Osteocyte (in vitro differentiated cells): ENCODE measurements around the gene FAM193B. TPM values are rescaled to one million over a fixed set of nuclear protein-coding genes. Genes with fewer than 3 reads are reported as not detected.
A peak's percentile ranks its signal among the peaks of the same experiment; 100 is the strongest.

Experiments
- DNase-seq: peaks from one replicate; pipeline ENCODE4 v3.0.0; 2021; ENCODE audit warnings: mixed read lengths; ENCODE audit not compliant: unreplicated experiment; ENCODE audit errors: extremely low spot score
- H3K27ac Mint-ChIP-seq: one replicate; pipeline ENCODE4 v1.8.0; 2021; ENCODE audit warnings: mild to moderate bottlenecking, mixed read lengths; ENCODE audit not compliant: unreplicated experiment
- H3K27me3 Mint-ChIP-seq: one replicate; pipeline ENCODE4 v1.8.0; 2021; ENCODE audit warnings: mixed read lengths; ENCODE audit not compliant: unreplicated experiment
- H3K36me3 Mint-ChIP-seq: one replicate; pipeline ENCODE4 v1.8.0; 2021; ENCODE audit warnings: mixed read lengths; ENCODE audit not compliant: unreplicated experiment
- H3K4me1 Mint-ChIP-seq: one replicate; pipeline ENCODE4 v1.8.0; 2021; ENCODE audit warnings: mixed read lengths; ENCODE audit not compliant: unreplicated experiment
- H3K4me3 Mint-ChIP-seq: one replicate; pipeline ENCODE4 v1.8.0; 2021; ENCODE audit warnings: mild to moderate bottlenecking, moderate library complexity, mixed read lengths; ENCODE audit not compliant: unreplicated experiment
- H3K9me3 Mint-ChIP-seq: one replicate; pipeline ENCODE4 v1.8.0; 2021; ENCODE audit warnings: mixed read lengths; ENCODE audit not compliant: unreplicated experiment
- CTCF ChIP-seq: fragments of 200-600 bp; sonication (generic); IDR thresholded peaks from 2 replicates; pipeline ENCODE4 v1.5.0; 2021; ENCODE audit warnings: antibody characterized with exemption, mild to moderate bottlenecking, moderate library complexity
- total RNA-seq: library from RNA; stranded (reverse); gene quantifications from 2 replicates; pipeline ENCODE4 v1.2.1, GENCODE V29; 2021

The FAM193B gene
- total RNA-seq, 1 donor from 2014 or later, result 97.2 TPM

- Mint-ChIP-seq H3K9me3 (no peaks in the 10 kb centered on the region), H3K36me3 (peaks cover 27% of the 10 kb centered on the region), H3K4me3 (peak within 1 kb of the TSS; percentile 97), H3K27ac (peak within 1 kb of the TSS; percentile 90), H3K27me3 (no peaks in the 10 kb centered on the region), H3K4me1 (peaks cover 33% of the 10 kb centered on the region)
- peak; percentile 98 for DNase-seq
- TF ChIP-seq CTCF, result no peak
These were observed 37.5 kb downstream of the FAM193B start, which contains the start of gene DDX41 for GRCh38 chr5:177516601-177517568. TSS of gene DDX41 (minus strand) at chr5:177516961. CDS start at chr5:177516945, 16 bp downstream.

GRCh38 chr5:177515580-177515979 is 38.8 kb downstream of the FAM193B start:
- peaks cover 25% of the 10 kb centered on the region for H3K36me3 Mint-ChIP-seq
- TF ChIP-seq CTCF, result no peak
- no peaks in the 10 kb centered on the region for H3K9me3 Mint-ChIP-seq
- no peaks in the 10 kb centered on the region for H3K27me3 Mint-ChIP-seq
- no peak for DNase-seq
- H3K4me3 Mint-ChIP-seq, result peak overlapping the region; percentile 97
- H3K4me1 Mint-ChIP-seq, result peaks cover 32% of the 10 kb centered on the region
- H3K27ac Mint-ChIP-seq, result no peak overlapping the region

GRCh38 chr5:177514541-177514940 is 39.8 kb downstream of the FAM193B start:
- Mint-ChIP-seq H3K9me3 (no peaks in the 10 kb centered on the region), H3K36me3 (peaks cover 20% of the 10 kb centered on the region), H3K4me3 (no peak overlapping the region), H3K27ac (no peak overlapping the region), H3K4me1 (peaks cover 25% of the 10 kb centered on the region), H3K27me3 (no peaks in the 10 kb centered on the region)
- no peak for DNase-seq
- TF ChIP-seq CTCF, result no peak

DNA sequence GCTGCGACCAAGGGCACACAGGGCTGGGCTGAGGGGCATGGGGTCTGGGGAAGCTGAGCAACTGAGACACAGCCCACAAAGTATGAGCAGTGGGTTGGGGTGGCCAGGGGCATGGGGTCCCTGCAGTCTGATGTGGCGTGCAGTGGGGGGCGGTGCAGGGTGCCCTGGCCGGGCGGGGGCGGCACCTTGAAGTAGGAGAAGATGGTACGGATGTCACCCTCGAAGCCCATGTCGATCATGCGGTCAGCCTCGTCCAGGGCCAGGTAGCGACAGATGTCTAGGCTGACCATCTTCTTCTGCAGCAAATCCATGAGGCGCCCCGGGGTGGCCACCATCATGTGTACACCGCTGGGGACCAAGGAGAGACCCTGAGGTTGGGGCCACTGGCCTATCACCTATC is 40.9 kb downstream of the FAM193B start:
- H3K27me3 Mint-ChIP-seq, result no peaks in the 10 kb centered on the region
- peaks cover 21% of the 10 kb centered on the region for H3K4me1 Mint-ChIP-seq
- DNase-seq, result no peak
- H3K4me3 Mint-ChIP-seq, result no peak overlapping the region
- peaks cover 20% of the 10 kb centered on the region for H3K36me3 Mint-ChIP-seq
- H3K27ac Mint-ChIP-seq, result no peak overlapping the region
- H3K9me3 Mint-ChIP-seq, result no peaks in the 10 kb centered on the region
- TF ChIP-seq CTCF, result no peak

DNA sequence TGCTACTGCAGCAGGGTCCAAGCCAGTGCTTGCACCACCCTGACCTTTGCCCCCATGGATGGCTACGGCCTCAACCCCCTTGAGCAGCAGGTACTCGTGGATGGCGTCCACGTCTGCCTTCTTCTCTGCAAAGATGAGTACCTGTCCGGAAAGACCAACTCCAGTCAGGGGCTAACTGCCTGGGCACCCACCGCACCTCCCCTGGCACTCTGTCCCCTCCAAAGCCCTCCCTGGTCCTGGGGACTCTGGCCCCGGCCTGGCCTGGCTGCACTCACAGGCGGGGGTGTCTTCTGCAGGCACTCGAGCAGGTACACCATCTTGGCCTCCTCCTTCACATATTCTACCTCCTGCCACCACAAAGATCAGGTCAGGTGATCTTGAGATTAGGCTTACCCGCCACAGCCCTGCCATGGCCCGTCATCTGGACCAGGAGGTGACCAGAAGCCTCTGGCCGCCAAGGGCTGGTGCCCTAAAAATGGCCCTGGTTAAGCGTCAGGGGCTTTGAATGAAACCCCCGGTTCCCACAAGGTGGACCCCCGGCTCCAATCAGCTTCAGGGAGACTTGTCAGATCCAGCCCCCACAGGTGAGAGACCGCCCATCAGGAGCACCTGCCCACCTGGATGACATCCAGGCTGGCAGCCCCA is 41.5 kb downstream of the FAM193B start:
- H3K4me3 Mint-ChIP-seq, result no peak overlapping the region
- no peaks in the 10 kb centered on the region for H3K9me3 Mint-ChIP-seq
- DNase-seq, result no peak
- no peak for TF ChIP-seq CTCF
- H3K4me1 Mint-ChIP-seq, result peaks cover 22% of the 10 kb centered on the region
- H3K27ac Mint-ChIP-seq, result no peak overlapping the region
- H3K27me3 Mint-ChIP-seq, result no peaks in the 10 kb centered on the region
- peaks cover 20% of the 10 kb centered on the region for H3K36me3 Mint-ChIP-seq
